Keratinocyte (primary cell): ENCODE results near the gene EBLN2. TPM values are rescaled to one million over a fixed set of nuclear protein-coding genes. Genes with fewer than 3 reads are reported as not detected.

Source experiments
- DNase-seq: peaks from one replicate; pipeline ENCODE4 v3.0.0-alpha.2; 2011; ENCODE audit warnings: low read depth, missing footprints, low spot score
- FAIRE-seq: peaks from 2 replicates; lab custom pipeline; 2011; peaks lifted over from hg19 to GRCh38; lab: Jason Lieb, UNC
- H2AFZ ChIP-seq: 2 replicates; pipeline ENCODE4 v1.6.0; 2012; ENCODE audit warnings: low read length, control low read depth, inconsistent platforms; ENCODE audit not compliant: control insufficient read depth
- H3K27ac ChIP-seq: 2 replicates; pipeline ENCODE4 v1.5.1; 2011; ENCODE audit warnings: low read length; ENCODE audit not compliant: control insufficient read depth, insufficient read depth
- H3K27me3 ChIP-seq: 3 replicates; pipeline ENCODE4 v1.6.0; 2011; ENCODE audit warnings: low read length; ENCODE audit not compliant: control insufficient read depth, insufficient read depth; ENCODE audit errors: extremely low read depth
- H3K36me3 ChIP-seq, 2 experiments: 2 replicates in 1 of 2; 3 replicates in 1 of 2; pipeline ENCODE4 v1.5.1; 2011; ENCODE audit warnings: low read length in 2 of 2, mild to moderate bottlenecking in 1 of 2; ENCODE audit not compliant: control insufficient read depth in 2 of 2, insufficient read depth in 2 of 2; ENCODE audit errors: extremely low read depth in 1 of 2
- H3K4me1 ChIP-seq: 3 replicates; pipeline ENCODE4 v1.5.1; 2011; ENCODE audit warnings: low read length; ENCODE audit not compliant: control insufficient read depth, insufficient read depth; ENCODE audit errors: extremely low read depth
- H3K4me2 ChIP-seq: 3 replicates; pipeline ENCODE4 v1.6.0; 2011; ENCODE audit warnings: low read depth, low read length; ENCODE audit not compliant: control insufficient read depth, insufficient read depth; ENCODE audit errors: extremely low read depth
- H3K4me3 ChIP-seq, 3 experiments: fragments of 200-600 bp in 1 of 3; sonication (generic) in 1 of 3; 2 replicates in 2 of 3; 3 replicates in 1 of 3; pipeline ENCODE4 v1.5.1; 2011 to 2016; ENCODE audit warnings: low read length in 3 of 3, mild to moderate bottlenecking in 3 of 3, control low read depth in 2 of 3, inconsistent platforms in 1 of 3, low read depth in 1 of 3, mixed read lengths in 1 of 3, mixed run types in 1 of 3, moderate library complexity in 1 of 3; ENCODE audit not compliant: control insufficient read depth in 2 of 3, insufficient read depth in 2 of 3; ENCODE audit errors: extremely low read depth in 1 of 3
- H3K79me2 ChIP-seq: 2 replicates; pipeline ENCODE4 v1.6.0; 2012; ENCODE audit warnings: low read length; ENCODE audit not compliant: control insufficient read depth, insufficient read depth
- H3K9ac ChIP-seq: 3 replicates; pipeline ENCODE4 v1.6.0; 2011; ENCODE audit warnings: low read length; ENCODE audit not compliant: control insufficient read depth, insufficient read depth; ENCODE audit errors: extremely low read depth
- H3K9me1 ChIP-seq: 3 replicates; pipeline ENCODE4 v1.6.0; 2011; ENCODE audit warnings: low read length; ENCODE audit not compliant: control insufficient read depth, insufficient read depth; ENCODE audit errors: extremely low read depth
- H3K9me3 ChIP-seq: 2 replicates; pipeline ENCODE4 v1.5.1; 2012; ENCODE audit warnings: low read depth, low read length; ENCODE audit not compliant: control insufficient read depth
- H4K20me1 ChIP-seq: 3 replicates; pipeline ENCODE4 v1.6.0; 2011; ENCODE audit warnings: low read length; ENCODE audit not compliant: control insufficient read depth, insufficient read depth; ENCODE audit errors: extremely low read depth
- EZH2 ChIP-seq: IDR thresholded peaks from one replicate; pipeline ENCODE4 v1.6.1; 2012; ENCODE audit warnings: inconsistent platforms, mild to moderate bottlenecking, low read length, moderate library complexity
- dilution Hi-C: fragments of 300-500 bp; cut with MboI; formaldehyde crosslinking; loops from one replicate; pipeline ENCODE4 v1.7.0; 2020; ENCODE audit warnings: low sequenced_read_pairs; ENCODE audit not compliant: extremely low pct_ligation_motif_present
- polyA plus RNA-seq, 5 experiments: library from polyadenylated mRNA; depleted of rRNA in 3 of 5; stranded (reverse) in 3 of 5; stranded (forward) in 1 of 5; unstranded in 1 of 5; fragments of >200 nt; gene quantifications; 1 replicate in 1 of 5; 2 replicates in 3 of 5; 3 replicates in 1 of 5; pipeline versions ENCODE4 v1.2.1 to v1.2.3, GENCODE V29; 2011 to 2012; ENCODE audit warnings: missing spikeins in 2 of 5, low read depth in 1 of 5, low replicate concordance in 1 of 5
- TF ChIP-seq, protein P1 (sequence below), 3 experiments: IDR thresholded peaks in 1 of 3; conservative IDR thresholded peaks in 1 of 3; optimal IDR thresholded peaks in 1 of 3; 2 replicates in 2 of 3; 3 replicates in 1 of 3; pipeline versions ENCODE3 to v1.5.1; 2011; ENCODE audit warnings: low read length in 3 of 3, mild to moderate bottlenecking in 3 of 3, moderate library complexity in 2 of 3, control low read depth in 1 of 3, inconsistent platforms in 1 of 3; ENCODE audit not compliant: insufficient read depth in 2 of 3; ENCODE audit errors: extremely low read depth in 1 of 3

The EBLN2 gene
- polyA plus RNA-seq, 1 donor (not counting 4 experiments of a cell fraction or from before 2014, with no cell fraction given), result 4.0 TPM

DNA sequence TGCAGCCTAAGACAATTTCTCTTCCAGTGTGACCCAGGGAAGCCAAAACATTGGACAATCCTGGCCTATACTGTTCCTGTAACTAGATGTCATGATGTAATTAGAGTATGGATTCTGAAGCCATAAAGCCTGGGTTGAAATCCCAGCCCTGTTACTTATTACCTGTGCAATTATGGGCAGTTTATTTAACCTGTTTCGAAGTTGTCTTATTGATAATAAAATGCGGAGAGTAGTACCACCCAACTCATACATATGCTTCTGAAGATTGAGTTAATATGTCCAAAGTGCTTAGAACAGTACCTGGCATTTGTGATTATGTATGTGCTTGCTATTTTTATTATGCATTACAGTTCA, 34.7 kb upstream of the EBLN2 start:
- dilution Hi-C loops, result no loop called here
- Histone ChIP-seq H2AFZ (no peak overlapping the region), H3K27ac (no peak overlapping the region), H3K9ac (no peak overlapping the region), H3K9me3 (no peaks in the 10 kb centered on the region), H3K4me2 (no peak overlapping the region), H3K9me1 (peaks cover 6% of the 10 kb centered on the region), H4K20me1 (peaks cover 36% of the 10 kb centered on the region), H3K27me3 (no peaks in the 10 kb centered on the region), H3K4me3 (no peak overlapping the region), H3K36me3 (no peaks in the 10 kb centered on the region), H3K4me1 (peaks cover 32% of the 10 kb centered on the region), H3K79me2 (peaks cover 96% of the 10 kb centered on the region)
- FAIRE-seq (no peak), DNase-seq (no peak)
- no peak for TF ChIP-seq EZH2
- TF ChIP-seq, protein P1, sequence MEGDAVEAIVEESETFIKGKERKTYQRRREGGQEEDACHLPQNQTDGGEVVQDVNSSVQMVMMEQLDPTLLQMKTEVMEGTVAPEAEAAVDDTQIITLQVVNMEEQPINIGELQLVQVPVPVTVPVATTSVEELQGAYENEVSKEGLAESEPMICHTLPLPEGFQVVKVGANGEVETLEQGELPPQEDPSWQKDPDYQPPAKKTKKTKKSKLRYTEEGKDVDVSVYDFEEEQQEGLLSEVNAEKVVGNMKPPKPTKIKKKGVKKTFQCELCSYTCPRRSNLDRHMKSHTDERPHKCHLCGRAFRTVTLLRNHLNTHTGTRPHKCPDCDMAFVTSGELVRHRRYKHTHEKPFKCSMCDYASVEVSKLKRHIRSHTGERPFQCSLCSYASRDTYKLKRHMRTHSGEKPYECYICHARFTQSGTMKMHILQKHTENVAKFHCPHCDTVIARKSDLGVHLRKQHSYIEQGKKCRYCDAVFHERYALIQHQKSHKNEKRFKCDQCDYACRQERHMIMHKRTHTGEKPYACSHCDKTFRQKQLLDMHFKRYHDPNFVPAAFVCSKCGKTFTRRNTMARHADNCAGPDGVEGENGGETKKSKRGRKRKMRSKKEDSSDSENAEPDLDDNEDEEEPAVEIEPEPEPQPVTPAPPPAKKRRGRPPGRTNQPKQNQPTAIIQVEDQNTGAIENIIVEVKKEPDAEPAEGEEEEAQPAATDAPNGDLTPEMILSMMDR (optimal IDR thresholded peaks at IDR 0.05 in 1 of 3, IDR thresholded peaks at IDR 0.05 in 1 of 3, conservative IDR thresholded peaks at IDR 0.05 in 1 of 3; ENCODE audit: extremely low read depth in 1 of 3, insufficient read depth in 2 of 3, low read length in 3 of 3), result no peak

DNA sequence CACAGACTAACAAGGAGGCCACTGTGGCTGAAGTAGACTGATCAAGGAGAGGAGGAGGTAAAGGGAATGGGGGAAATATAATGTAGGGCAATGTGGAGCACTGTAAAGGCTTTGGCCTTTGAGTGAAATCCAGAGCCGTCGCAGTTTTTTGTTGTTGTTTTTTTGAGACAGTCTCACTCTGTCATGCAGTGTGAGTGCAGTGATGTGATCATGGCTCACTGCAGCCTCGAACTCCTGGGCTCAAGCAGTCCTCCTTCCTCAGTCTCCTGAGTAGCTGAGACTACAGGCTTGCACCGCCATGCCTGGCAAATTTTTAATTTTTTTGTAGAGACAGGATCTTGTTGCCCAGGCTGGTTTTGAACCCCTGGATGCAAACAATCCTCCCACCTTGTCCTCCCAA, 32.7 kb upstream of the EBLN2 start:
- Histone ChIP-seq H3K27ac (peak overlapping the region; percentile 72), H3K36me3 (no peaks in the 10 kb centered on the region), H3K27me3 (no peaks in the 10 kb centered on the region), H2AFZ (no peak overlapping the region), H3K9me1 (peaks cover 6% of the 10 kb centered on the region), H3K9ac (no peak overlapping the region), H3K4me2 (peak overlapping the region; percentile 48), H4K20me1 (peaks cover 35% of the 10 kb centered on the region), H3K9me3 (no peaks in the 10 kb centered on the region), H3K4me1 (peaks cover 29% of the 10 kb centered on the region), H3K79me2 (peaks cover 96% of the 10 kb centered on the region), H3K4me3 (no peak overlapping the region)
- dilution Hi-C loops, result no loop called here
- DNase-seq, result no peak
- TF ChIP-seq, protein P1 (optimal IDR thresholded peaks at IDR 0.05 in 1 of 3, IDR thresholded peaks at IDR 0.05 in 1 of 3, conservative IDR thresholded peaks at IDR 0.05 in 1 of 3; ENCODE audit: extremely low read depth in 1 of 3, insufficient read depth in 2 of 3, low read length in 3 of 3), result no peak
- no peak for TF ChIP-seq EZH2
- no peak for FAIRE-seq
